ENCODE results near the gene TIE1. TPM values are rescaled to one million over a fixed set of nuclear protein-coding genes. Genes with fewer than 3 reads are reported as not detected.

TIE1 gene
- total and polyA plus RNA-seq, 9 of the 15 experiments (the other 6 are each of a cell fraction or from before 2014, with no cell fraction given) = 0.07 to 0.49 (median 0.14) TPM; not detected in 4

GRCh38 chr1:43358121-43358745, 57.5 kb downstream of the TIE1 start (continued):
- peak; percentile 70; the same call in 1 of the 2 replicates for TF ChIP-seq E2F1 (CRISPR knock-in tag; IDR thresholded peaks at IDR 0.05)
- 0 out of 2 replicates have a peak, but pooled peaks have one; percentile 26 for TF ChIP-seq LEF1 (IDR thresholded peaks at IDR 0.05)
- no peak for TF ChIP-seq BRF2 (IDR thresholded peaks at IDR 0.05; ENCODE audit: borderline replicate concordance, insufficient read depth, insufficient read length)
- TF ChIP-seq ZNF561 (CRISPR knock-in tag; conservative IDR thresholded peaks at IDR 0.05) = no peak
- TF ChIP-seq BCOR (IDR thresholded peaks at IDR 0.05) = peak; percentile 70
- no peak for TF ChIP-seq ZKSCAN3 (CRISPR knock-in tag; IDR thresholded peaks at IDR 0.05)
- TF ChIP-seq ZNF354B (CRISPR knock-in tag; IDR thresholded peaks at IDR 0.05) = no peak
- TF ChIP-seq NR4A1 (CRISPR knock-in tag; IDR thresholded peaks at IDR 0.05) = no peak
- 0 out of 2 replicates have a peak, but pooled peaks have one; percentile 30 for TF ChIP-seq NR4A1 (tag; IDR thresholded peaks at IDR 0.05)
- TF ChIP-seq HMGN3 (IDR thresholded peaks at IDR 0.05; ENCODE audit: borderline replicate concordance, extremely low read depth, insufficient read length, low read depth, low read length) = peak; percentile 4
- TF ChIP-seq NCOA1 (IDR thresholded peaks at IDR 0.05; ENCODE audit: low read depth) = no peak
- TF ChIP-seq ZNF639 (CRISPR knock-in tag; conservative IDR thresholded peaks at IDR 0.05 in 1 of 2, IDR thresholded peaks at IDR 0.05 in 1 of 2) = peak in 1 of 2 experiments; percentile 44; a peak in 1 of 4 replicates
- peak; percentile 34 for TF ChIP-seq ETV5 (CRISPR knock-in tag; IDR thresholded peaks at IDR 0.05; ENCODE audit: low read depth)
- TF ChIP-seq POLR3A (IDR thresholded peaks at IDR 0.05; ENCODE audit: borderline replicate concordance, extremely low read depth, insufficient read depth, insufficient read length) = no peak
- TF ChIP-seq ZNF197 (CRISPR knock-in tag; IDR thresholded peaks at IDR 0.05; ENCODE audit: low read depth) = no peak
- TF ChIP-seq PREB (CRISPR knock-in tag; IDR thresholded peaks at IDR 0.05) = no peak
- peak; percentile 50; the same call in 1 of the 2 replicates for TF ChIP-seq SMAD4 (CRISPR knock-in tag; conservative IDR thresholded peaks at IDR 0.05)
